HS-5 (cell line): Measurements from ENCODE around the gene LPO.

ENCODE experiments used
- DNase-seq: peaks from one replicate; pipeline ENCODE4 v3.0.0-alpha.2; 2012; ENCODE audit warnings: low read depth

The LPO gene

GRCh38 chr17:58318065-58318481 is 79.7 kb downstream of the LPO start:
- DNase-seq, result no peak
